Keratinocyte (primary cell): Measurements from ENCODE around the gene PDCD7. TPM values are rescaled to one million over a fixed set of nuclear protein-coding genes. Genes with fewer than 3 reads are reported as not detected.
"Not testable (repeated sequence)": the region's sequence is repeated elsewhere in the genome, so short reads cannot be mapped to it uniquely, and the experiment has no call there.

Experiments
- DNase-seq: peaks from one replicate; pipeline ENCODE4 v3.0.0-alpha.2; 2011; ENCODE audit warnings: low read depth, missing footprints, low spot score
- FAIRE-seq: peaks from 2 replicates; lab custom pipeline; 2011; peaks lifted over from hg19 to GRCh38; lab: Jason Lieb, UNC
- H2AFZ ChIP-seq: 2 replicates; pipeline ENCODE4 v1.6.0; 2012; ENCODE audit warnings: low read length, control low read depth, inconsistent platforms; ENCODE audit not compliant: control insufficient read depth
- H3K27ac ChIP-seq: 2 replicates; pipeline ENCODE4 v1.5.1; 2011; ENCODE audit warnings: low read length; ENCODE audit not compliant: control insufficient read depth, insufficient read depth
- H3K27me3 ChIP-seq: 3 replicates; pipeline ENCODE4 v1.6.0; 2011; ENCODE audit warnings: low read length; ENCODE audit not compliant: control insufficient read depth, insufficient read depth; ENCODE audit errors: extremely low read depth
- H3K36me3 ChIP-seq, 2 experiments: 2 replicates in 1 of 2; 3 replicates in 1 of 2; pipeline ENCODE4 v1.5.1; 2011; ENCODE audit warnings: low read length in 2 of 2, mild to moderate bottlenecking in 1 of 2; ENCODE audit not compliant: control insufficient read depth in 2 of 2, insufficient read depth in 2 of 2; ENCODE audit errors: extremely low read depth in 1 of 2
- H3K4me1 ChIP-seq: 3 replicates; pipeline ENCODE4 v1.5.1; 2011; ENCODE audit warnings: low read length; ENCODE audit not compliant: control insufficient read depth, insufficient read depth; ENCODE audit errors: extremely low read depth
- H3K4me2 ChIP-seq: 3 replicates; pipeline ENCODE4 v1.6.0; 2011; ENCODE audit warnings: low read depth, low read length; ENCODE audit not compliant: control insufficient read depth, insufficient read depth; ENCODE audit errors: extremely low read depth
- H3K4me3 ChIP-seq, 3 experiments: fragments of 200-600 bp in 1 of 3; sonication (generic) in 1 of 3; 2 replicates in 2 of 3; 3 replicates in 1 of 3; pipeline ENCODE4 v1.5.1; 2011 to 2016; ENCODE audit warnings: low read length in 3 of 3, mild to moderate bottlenecking in 3 of 3, control low read depth in 2 of 3, inconsistent platforms in 1 of 3, low read depth in 1 of 3, mixed read lengths in 1 of 3, mixed run types in 1 of 3, moderate library complexity in 1 of 3; ENCODE audit not compliant: control insufficient read depth in 2 of 3, insufficient read depth in 2 of 3; ENCODE audit errors: extremely low read depth in 1 of 3
- H3K79me2 ChIP-seq: 2 replicates; pipeline ENCODE4 v1.6.0; 2012; ENCODE audit warnings: low read length; ENCODE audit not compliant: control insufficient read depth, insufficient read depth
- H3K9ac ChIP-seq: 3 replicates; pipeline ENCODE4 v1.6.0; 2011; ENCODE audit warnings: low read length; ENCODE audit not compliant: control insufficient read depth, insufficient read depth; ENCODE audit errors: extremely low read depth
- H3K9me1 ChIP-seq: 3 replicates; pipeline ENCODE4 v1.6.0; 2011; ENCODE audit warnings: low read length; ENCODE audit not compliant: control insufficient read depth, insufficient read depth; ENCODE audit errors: extremely low read depth
- H3K9me3 ChIP-seq: 2 replicates; pipeline ENCODE4 v1.5.1; 2012; ENCODE audit warnings: low read depth, low read length; ENCODE audit not compliant: control insufficient read depth
- H4K20me1 ChIP-seq: 3 replicates; pipeline ENCODE4 v1.6.0; 2011; ENCODE audit warnings: low read length; ENCODE audit not compliant: control insufficient read depth, insufficient read depth; ENCODE audit errors: extremely low read depth
- EZH2 ChIP-seq: IDR thresholded peaks from one replicate; pipeline ENCODE4 v1.6.1; 2012; ENCODE audit warnings: inconsistent platforms, mild to moderate bottlenecking, low read length, moderate library complexity
- dilution Hi-C: fragments of 300-500 bp; cut with MboI; formaldehyde crosslinking; loops from one replicate; pipeline ENCODE4 v1.7.0; 2020; ENCODE audit warnings: low sequenced_read_pairs; ENCODE audit not compliant: extremely low pct_ligation_motif_present
- polyA plus RNA-seq, 5 experiments: library from polyadenylated mRNA; depleted of rRNA in 3 of 5; stranded (reverse) in 3 of 5; stranded (forward) in 1 of 5; unstranded in 1 of 5; fragments of >200 nt; gene quantifications; 1 replicate in 1 of 5; 2 replicates in 3 of 5; 3 replicates in 1 of 5; pipeline versions ENCODE4 v1.2.1 to v1.2.3, GENCODE V29; 2011 to 2012; ENCODE audit warnings: missing spikeins in 2 of 5, low read depth in 1 of 5, low replicate concordance in 1 of 5
- TF ChIP-seq, protein P1 (sequence below), 3 experiments: IDR thresholded peaks in 1 of 3; conservative IDR thresholded peaks in 1 of 3; optimal IDR thresholded peaks in 1 of 3; 2 replicates in 2 of 3; 3 replicates in 1 of 3; pipeline versions ENCODE3 to v1.5.1; 2011; ENCODE audit warnings: low read length in 3 of 3, mild to moderate bottlenecking in 3 of 3, moderate library complexity in 2 of 3, control low read depth in 1 of 3, inconsistent platforms in 1 of 3; ENCODE audit not compliant: insufficient read depth in 2 of 3; ENCODE audit errors: extremely low read depth in 1 of 3

Gene PDCD7
- polyA plus RNA-seq, 1 donor (not counting 4 experiments of a cell fraction or from before 2014, with no cell fraction given), result 17.2 TPM

DNA sequence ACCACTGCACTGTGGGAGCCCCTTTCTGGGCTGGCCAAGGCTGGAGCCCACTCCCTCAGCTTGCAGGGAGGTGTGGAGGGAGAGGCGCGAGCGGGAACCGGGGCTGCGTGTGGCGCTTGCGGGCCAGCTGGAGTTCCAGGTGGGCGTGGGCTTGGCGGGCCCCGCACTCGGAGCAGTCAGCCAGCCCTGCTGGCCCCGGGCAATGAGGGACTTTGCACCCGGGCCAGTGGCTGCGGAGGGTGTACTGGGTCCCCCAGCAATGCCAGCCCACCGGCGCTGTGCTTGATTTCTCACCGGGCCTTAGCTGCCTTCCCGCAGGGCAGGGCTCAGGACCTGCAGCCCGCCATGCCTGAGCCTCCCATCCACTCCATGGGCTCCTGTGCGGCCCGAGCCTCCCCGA lies 58.7 kb downstream of the PDCD7 start:
- H4K20me1 ChIP-seq, dilution Hi-C loops, H3K9me3 ChIP-seq, H2AFZ ChIP-seq, H3K9ac ChIP-seq, H3K4me3 ChIP-seq, H3K79me2 ChIP-seq, H3K4me2 ChIP-seq, H3K9me1 ChIP-seq, H3K4me1 ChIP-seq, DNase-seq, H3K27ac ChIP-seq, FAIRE-seq, H3K36me3 ChIP-seq: not testable (repeated sequence)
- peaks cover 20% of the 10 kb centered on the region for H3K27me3 ChIP-seq

DNA sequence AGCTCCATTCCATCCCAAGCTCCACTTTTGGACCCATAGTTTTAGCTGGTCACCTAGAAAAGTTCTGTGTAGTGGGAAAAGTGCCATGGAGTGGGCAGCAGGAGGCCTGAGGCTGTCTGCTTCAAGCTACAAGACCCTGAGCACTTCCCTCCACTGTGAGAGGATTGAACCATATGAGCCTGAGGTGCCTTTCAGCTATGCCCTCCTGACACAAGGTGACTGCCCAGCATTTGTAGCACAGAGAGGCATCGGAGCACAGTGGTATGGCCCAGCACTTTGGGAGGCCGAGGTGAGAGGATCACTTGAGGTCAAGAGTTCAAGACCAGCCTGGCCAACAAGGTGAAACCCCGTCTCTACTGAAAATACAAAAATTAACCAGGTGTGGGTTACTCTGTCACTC lies 61.0 kb downstream of the PDCD7 start:
- Histone ChIP-seq H3K79me2 (no peaks in the 10 kb centered on the region), H4K20me1 (no peaks in the 10 kb centered on the region), H3K9me1 (no peaks in the 10 kb centered on the region), H3K4me3 (no peak overlapping the region), H3K36me3 (no peaks in the 10 kb centered on the region), H3K9me3 (no peaks in the 10 kb centered on the region), H2AFZ (no peak overlapping the region), H3K27me3 (peaks cover 19% of the 10 kb centered on the region), H3K4me2 (no peak overlapping the region), H3K4me1 (no peaks in the 10 kb centered on the region), H3K27ac (no peak overlapping the region), H3K9ac (no peak overlapping the region)
- dilution Hi-C loops, result no loop called here
- DNase-seq (no peak), FAIRE-seq (no peak)
- TF ChIP-seq, protein P1, sequence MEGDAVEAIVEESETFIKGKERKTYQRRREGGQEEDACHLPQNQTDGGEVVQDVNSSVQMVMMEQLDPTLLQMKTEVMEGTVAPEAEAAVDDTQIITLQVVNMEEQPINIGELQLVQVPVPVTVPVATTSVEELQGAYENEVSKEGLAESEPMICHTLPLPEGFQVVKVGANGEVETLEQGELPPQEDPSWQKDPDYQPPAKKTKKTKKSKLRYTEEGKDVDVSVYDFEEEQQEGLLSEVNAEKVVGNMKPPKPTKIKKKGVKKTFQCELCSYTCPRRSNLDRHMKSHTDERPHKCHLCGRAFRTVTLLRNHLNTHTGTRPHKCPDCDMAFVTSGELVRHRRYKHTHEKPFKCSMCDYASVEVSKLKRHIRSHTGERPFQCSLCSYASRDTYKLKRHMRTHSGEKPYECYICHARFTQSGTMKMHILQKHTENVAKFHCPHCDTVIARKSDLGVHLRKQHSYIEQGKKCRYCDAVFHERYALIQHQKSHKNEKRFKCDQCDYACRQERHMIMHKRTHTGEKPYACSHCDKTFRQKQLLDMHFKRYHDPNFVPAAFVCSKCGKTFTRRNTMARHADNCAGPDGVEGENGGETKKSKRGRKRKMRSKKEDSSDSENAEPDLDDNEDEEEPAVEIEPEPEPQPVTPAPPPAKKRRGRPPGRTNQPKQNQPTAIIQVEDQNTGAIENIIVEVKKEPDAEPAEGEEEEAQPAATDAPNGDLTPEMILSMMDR (optimal IDR thresholded peaks at IDR 0.05 in 1 of 3, IDR thresholded peaks at IDR 0.05 in 1 of 3, conservative IDR thresholded peaks at IDR 0.05 in 1 of 3; ENCODE audit: extremely low read depth in 1 of 3, insufficient read depth in 2 of 3, low read length in 3 of 3), result no peak
- TF ChIP-seq EZH2, result no peak

GRCh38 chr15:65072027-65072426 lies 61.6 kb downstream of the PDCD7 start:
- no peaks in the 10 kb centered on the region for H3K9me1 ChIP-seq
- H3K9ac ChIP-seq, result no peak overlapping the region
- no peak overlapping the region for H3K27ac ChIP-seq
- FAIRE-seq, result no peak
- no peaks in the 10 kb centered on the region for H3K36me3 ChIP-seq
- DNase-seq, result no peak
- H3K9me3 ChIP-seq, result no peaks in the 10 kb centered on the region
- dilution Hi-C loops, result no loop called here
- no peak overlapping the region for H3K4me3 ChIP-seq
- TF ChIP-seq, protein P1 (optimal IDR thresholded peaks at IDR 0.05 in 1 of 3, IDR thresholded peaks at IDR 0.05 in 1 of 3, conservative IDR thresholded peaks at IDR 0.05 in 1 of 3; ENCODE audit: extremely low read depth in 1 of 3, insufficient read depth in 2 of 3, low read length in 3 of 3), result no peak
- no peak for TF ChIP-seq EZH2
- no peaks in the 10 kb centered on the region for H4K20me1 ChIP-seq
- no peaks in the 10 kb centered on the region for H3K79me2 ChIP-seq
- no peak overlapping the region for H2AFZ ChIP-seq
- peaks cover 19% of the 10 kb centered on the region for H3K27me3 ChIP-seq
- H3K4me2 ChIP-seq, result no peak overlapping the region
- no peaks in the 10 kb centered on the region for H3K4me1 ChIP-seq
